K562 (cell line): Measurements from ENCODE around the gene EFNA5.

ENCODE experiments used
- TF ChIP-seq, protein P1 (sequence below): fragments of 450-650 bp; conservative IDR thresholded peaks from 2 replicates; pipeline ENCODE4 v1.6.1; 2016; ENCODE audit warnings: missing genetic modification characterization, low read depth, mild to moderate bottlenecking, control low read depth, missing compliant biosample characterization
- TF ChIP-seq, protein P2 (sequence below), 3 experiments: IDR thresholded peaks in 2 of 3; conservative IDR thresholded peaks in 1 of 3; 2 replicates each; pipeline ENCODE4 v1.5.1; 2011 to 2012; ENCODE audit warnings: low read length in 3 of 3, mild to moderate bottlenecking in 3 of 3, control low read depth in 2 of 3, improper control_type of control experiment in 1 of 3, inconsistent platforms in 1 of 3, low read depth in 1 of 3, mixed read lengths in 1 of 3, moderate library complexity in 1 of 3; ENCODE audit not compliant: insufficient read depth in 2 of 3

DNA sequence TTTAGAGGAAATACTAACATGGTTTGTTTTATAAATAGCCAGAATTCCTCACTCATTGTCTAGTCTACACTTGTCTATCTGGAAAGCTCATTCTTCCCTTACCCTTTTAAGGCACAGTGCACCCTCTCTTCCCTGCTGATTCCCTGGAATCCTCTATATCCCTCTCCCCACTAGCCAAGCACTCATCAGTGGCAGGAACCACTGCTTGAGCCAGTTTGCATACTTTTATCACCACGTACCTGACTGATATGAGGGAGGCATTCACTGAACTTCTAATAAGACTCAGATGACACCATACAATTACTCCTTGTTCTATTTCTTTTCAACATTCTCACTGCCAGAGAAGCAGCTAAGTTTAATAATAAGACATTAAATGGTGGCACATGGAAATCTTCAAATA, 134.9 kb downstream of the EFNA5 start:
- TF ChIP-seq, protein P1, sequence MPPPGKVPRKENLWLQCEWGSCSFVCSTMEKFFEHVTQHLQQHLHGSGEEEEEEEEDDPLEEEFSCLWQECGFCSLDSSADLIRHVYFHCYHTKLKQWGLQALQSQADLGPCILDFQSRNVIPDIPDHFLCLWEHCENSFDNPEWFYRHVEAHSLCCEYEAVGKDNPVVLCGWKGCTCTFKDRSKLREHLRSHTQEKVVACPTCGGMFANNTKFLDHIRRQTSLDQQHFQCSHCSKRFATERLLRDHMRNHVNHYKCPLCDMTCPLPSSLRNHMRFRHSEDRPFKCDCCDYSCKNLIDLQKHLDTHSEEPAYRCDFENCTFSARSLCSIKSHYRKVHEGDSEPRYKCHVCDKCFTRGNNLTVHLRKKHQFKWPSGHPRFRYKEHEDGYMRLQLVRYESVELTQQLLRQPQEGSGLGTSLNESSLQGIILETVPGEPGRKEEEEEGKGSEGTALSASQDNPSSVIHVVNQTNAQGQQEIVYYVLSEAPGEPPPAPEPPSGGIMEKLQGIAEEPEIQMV (tag), result no peak
- TF ChIP-seq, protein P2, sequence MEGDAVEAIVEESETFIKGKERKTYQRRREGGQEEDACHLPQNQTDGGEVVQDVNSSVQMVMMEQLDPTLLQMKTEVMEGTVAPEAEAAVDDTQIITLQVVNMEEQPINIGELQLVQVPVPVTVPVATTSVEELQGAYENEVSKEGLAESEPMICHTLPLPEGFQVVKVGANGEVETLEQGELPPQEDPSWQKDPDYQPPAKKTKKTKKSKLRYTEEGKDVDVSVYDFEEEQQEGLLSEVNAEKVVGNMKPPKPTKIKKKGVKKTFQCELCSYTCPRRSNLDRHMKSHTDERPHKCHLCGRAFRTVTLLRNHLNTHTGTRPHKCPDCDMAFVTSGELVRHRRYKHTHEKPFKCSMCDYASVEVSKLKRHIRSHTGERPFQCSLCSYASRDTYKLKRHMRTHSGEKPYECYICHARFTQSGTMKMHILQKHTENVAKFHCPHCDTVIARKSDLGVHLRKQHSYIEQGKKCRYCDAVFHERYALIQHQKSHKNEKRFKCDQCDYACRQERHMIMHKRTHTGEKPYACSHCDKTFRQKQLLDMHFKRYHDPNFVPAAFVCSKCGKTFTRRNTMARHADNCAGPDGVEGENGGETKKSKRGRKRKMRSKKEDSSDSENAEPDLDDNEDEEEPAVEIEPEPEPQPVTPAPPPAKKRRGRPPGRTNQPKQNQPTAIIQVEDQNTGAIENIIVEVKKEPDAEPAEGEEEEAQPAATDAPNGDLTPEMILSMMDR (IDR thresholded peaks at IDR 0.05 in 2 of 3, conservative IDR thresholded peaks at IDR 0.05 in 1 of 3; ENCODE audit: insufficient read depth in 2 of 3, low read depth in 1 of 3, low read length in 3 of 3), result no peak
